Ishikawa (cell line): ENCODE results near the gene AKAP6.

ENCODE experiments used
- CEBPB ChIP-seq: IDR thresholded peaks from 2 replicates; pipeline ENCODE4 v1.6.1; 2012
- CREB1 ChIP-seq: IDR thresholded peaks from 2 replicates; pipeline ENCODE4 v1.6.1; 2012; ENCODE audit warnings: low read depth
- EGR1 ChIP-seq: IDR thresholded peaks from 2 replicates; pipeline ENCODE4 v1.6.1; 2012
- RAD21 ChIP-seq: IDR thresholded peaks from 2 replicates; pipeline ENCODE4 v1.6.1; 2012; ENCODE audit warnings: low read depth
- TAF1 ChIP-seq: IDR thresholded peaks from 2 replicates; pipeline ENCODE4 v1.6.1; 2012; ENCODE audit warnings: low read depth, mild to moderate bottlenecking
- TF ChIP-seq, protein P1 (sequence below): IDR thresholded peaks from 2 replicates; pipeline ENCODE4 v1.6.1; 2012; ENCODE audit warnings: low read depth, mild to moderate bottlenecking

DNA sequence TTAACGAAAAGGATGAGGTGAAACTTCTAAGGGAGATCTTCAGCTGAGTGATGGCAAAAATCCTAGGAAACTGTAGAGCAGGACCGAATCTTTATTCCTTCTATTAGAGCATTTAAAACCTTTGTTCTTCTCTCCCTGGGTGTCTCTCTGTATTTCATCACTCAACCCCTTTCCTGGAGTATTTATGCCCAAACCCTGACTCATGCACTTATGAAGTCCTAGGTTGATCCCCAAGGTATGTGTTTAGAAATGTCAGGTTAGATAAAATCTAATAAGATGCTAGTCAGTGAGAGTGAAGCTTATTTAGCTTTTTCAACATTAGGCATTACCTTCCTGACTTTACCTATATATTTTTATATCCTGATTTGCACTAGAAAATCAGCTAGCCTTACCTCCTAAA, 369.7 kb downstream of the AKAP6 start:
- no peak for TF ChIP-seq TAF1
- no peak for TF ChIP-seq EGR1
- TF ChIP-seq, protein P1, sequence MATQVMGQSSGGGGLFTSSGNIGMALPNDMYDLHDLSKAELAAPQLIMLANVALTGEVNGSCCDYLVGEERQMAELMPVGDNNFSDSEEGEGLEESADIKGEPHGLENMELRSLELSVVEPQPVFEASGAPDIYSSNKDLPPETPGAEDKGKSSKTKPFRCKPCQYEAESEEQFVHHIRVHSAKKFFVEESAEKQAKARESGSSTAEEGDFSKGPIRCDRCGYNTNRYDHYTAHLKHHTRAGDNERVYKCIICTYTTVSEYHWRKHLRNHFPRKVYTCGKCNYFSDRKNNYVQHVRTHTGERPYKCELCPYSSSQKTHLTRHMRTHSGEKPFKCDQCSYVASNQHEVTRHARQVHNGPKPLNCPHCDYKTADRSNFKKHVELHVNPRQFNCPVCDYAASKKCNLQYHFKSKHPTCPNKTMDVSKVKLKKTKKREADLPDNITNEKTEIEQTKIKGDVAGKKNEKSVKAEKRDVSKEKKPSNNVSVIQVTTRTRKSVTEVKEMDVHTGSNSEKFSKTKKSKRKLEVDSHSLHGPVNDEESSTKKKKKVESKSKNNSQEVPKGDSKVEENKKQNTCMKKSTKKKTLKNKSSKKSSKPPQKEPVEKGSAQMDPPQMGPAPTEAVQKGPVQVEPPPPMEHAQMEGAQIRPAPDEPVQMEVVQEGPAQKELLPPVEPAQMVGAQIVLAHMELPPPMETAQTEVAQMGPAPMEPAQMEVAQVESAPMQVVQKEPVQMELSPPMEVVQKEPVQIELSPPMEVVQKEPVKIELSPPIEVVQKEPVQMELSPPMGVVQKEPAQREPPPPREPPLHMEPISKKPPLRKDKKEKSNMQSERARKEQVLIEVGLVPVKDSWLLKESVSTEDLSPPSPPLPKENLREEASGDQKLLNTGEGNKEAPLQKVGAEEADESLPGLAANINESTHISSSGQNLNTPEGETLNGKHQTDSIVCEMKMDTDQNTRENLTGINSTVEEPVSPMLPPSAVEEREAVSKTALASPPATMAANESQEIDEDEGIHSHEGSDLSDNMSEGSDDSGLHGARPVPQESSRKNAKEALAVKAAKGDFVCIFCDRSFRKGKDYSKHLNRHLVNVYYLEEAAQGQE, result no peak
- no peak for TF ChIP-seq CREB1
- peak; percentile 46 for TF ChIP-seq CEBPB
- no peak for TF ChIP-seq RAD21
